Measurements from ENCODE around the gene HRH1. TPM values are rescaled to one million over a fixed set of nuclear protein-coding genes. Genes with fewer than 3 reads are reported as not detected.

The HRH1 gene
- total and polyA plus RNA-seq, 2 experiments from 2014 or later = not detected

DNA sequence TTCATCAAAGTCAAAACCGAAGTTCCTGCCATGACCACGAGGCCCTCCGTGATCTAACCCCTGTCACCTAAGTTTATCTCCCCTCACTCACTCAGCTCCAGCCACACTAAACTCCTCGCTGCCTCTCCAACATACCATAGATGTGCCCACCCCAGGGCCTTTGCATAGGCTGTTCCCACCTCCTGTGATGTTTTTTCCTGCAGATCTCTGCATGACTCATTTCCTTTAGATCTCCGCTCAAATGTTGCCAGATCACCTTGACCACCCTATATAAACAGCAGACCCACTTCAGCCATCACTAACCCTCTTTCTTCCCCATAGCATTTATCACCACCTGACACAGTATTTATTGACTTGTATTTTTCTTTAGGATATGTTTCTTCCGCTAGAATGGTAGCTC lies 58.5 kb downstream of the HRH1 start (continued):
- TF ChIP-seq, protein P1, sequence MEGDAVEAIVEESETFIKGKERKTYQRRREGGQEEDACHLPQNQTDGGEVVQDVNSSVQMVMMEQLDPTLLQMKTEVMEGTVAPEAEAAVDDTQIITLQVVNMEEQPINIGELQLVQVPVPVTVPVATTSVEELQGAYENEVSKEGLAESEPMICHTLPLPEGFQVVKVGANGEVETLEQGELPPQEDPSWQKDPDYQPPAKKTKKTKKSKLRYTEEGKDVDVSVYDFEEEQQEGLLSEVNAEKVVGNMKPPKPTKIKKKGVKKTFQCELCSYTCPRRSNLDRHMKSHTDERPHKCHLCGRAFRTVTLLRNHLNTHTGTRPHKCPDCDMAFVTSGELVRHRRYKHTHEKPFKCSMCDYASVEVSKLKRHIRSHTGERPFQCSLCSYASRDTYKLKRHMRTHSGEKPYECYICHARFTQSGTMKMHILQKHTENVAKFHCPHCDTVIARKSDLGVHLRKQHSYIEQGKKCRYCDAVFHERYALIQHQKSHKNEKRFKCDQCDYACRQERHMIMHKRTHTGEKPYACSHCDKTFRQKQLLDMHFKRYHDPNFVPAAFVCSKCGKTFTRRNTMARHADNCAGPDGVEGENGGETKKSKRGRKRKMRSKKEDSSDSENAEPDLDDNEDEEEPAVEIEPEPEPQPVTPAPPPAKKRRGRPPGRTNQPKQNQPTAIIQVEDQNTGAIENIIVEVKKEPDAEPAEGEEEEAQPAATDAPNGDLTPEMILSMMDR (conservative IDR thresholded peaks at IDR 0.05; ENCODE audit: low read depth in 2 of 2) = no peak
- TF ChIP-seq EZH2 (IDR thresholded peaks at IDR 0.05; ENCODE audit: low read depth, unreplicated experiment) = no peak
- no peak for TF ChIP-seq NANOG (IDR thresholded peaks at IDR 0.05; ENCODE audit: borderline replicate concordance)
- TF ChIP-seq POLR2AphosphoS5 (IDR thresholded peaks at IDR 0.05; ENCODE audit: low read depth) = no peak
- TF ChIP-seq ZNF331 (CRISPR knock-in tag; IDR thresholded peaks at IDR 0.05; ENCODE audit: low read depth) = no peak
- TF ChIP-seq, protein P2, sequence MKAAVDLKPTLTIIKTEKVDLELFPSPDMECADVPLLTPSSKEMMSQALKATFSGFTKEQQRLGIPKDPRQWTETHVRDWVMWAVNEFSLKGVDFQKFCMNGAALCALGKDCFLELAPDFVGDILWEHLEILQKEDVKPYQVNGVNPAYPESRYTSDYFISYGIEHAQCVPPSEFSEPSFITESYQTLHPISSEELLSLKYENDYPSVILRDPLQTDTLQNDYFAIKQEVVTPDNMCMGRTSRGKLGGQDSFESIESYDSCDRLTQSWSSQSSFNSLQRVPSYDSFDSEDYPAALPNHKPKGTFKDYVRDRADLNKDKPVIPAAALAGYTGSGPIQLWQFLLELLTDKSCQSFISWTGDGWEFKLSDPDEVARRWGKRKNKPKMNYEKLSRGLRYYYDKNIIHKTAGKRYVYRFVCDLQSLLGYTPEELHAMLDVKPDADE (IDR thresholded peaks at IDR 0.05) = no peak

DNA sequence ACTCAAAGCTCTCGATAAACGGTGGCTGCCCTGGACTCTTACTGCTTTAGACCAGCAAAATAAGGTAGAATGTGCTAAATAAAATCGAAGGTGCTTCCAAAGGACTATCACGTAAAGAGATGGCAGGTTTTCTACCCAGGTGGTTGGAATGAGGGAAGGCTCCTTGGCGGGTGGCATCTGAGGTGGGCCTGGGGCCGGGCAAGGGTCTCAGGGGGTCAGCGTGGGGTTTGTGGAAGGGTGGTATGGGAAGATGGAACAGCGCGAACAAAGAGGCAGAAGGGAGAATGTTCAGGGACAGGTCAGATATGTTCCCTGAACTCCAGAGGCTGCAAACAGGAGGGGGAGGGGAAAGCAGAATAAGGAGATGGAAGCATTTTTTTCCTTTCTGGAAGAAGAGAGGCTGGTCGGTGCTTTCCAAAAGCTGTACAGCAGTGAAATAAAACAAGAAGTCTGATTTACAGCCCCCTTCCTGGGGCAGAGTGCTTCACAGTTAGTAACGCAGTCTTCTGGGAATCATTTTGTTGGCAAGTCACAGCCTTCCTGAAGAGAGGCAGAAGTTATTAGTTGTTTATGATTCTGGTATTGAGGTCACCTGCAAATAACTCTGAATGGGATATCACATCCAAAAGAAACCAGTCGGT lies 59.6 kb downstream of the HRH1 start:
- Histone ChIP-seq H3K27ac (ENCODE audit: low read depth) (no peak overlapping the region), H2AFZ (no peak overlapping the region), H3F3A (replicated peaks; ENCODE audit: low read depth) (no peaks in the 10 kb centered on the region), H3K4me2 (no peak overlapping the region), H4K20me1 (replicated peaks; ENCODE audit: insufficient read depth) (no peaks in the 10 kb centered on the region), H3K79me2 (replicated peaks; ENCODE audit: insufficient read depth) (no peaks in the 10 kb centered on the region), H3K36me3 (ENCODE audit: insufficient read depth) (no peaks in the 10 kb centered on the region), H3K27me3 (ENCODE audit: insufficient read depth) (no peaks in the 10 kb centered on the region), H3K9me2 (ENCODE audit: insufficient read depth) (no peaks in the 10 kb centered on the region), H3K4me3 (no peak overlapping the region), H3K4me1 (ENCODE audit: insufficient read depth) (no peaks in the 10 kb centered on the region)
- ATAC-seq = no peak
- Mint-ChIP-seq H3K36me3 (ENCODE audit: low read depth) (no peaks in the 10 kb centered on the region), H3K27me3 (ENCODE audit: insufficient read depth, low read depth, poor library complexity) (peaks cover 4% of the 10 kb centered on the region), H3K9me3 (no peaks in the 10 kb centered on the region), H3K27ac (no peak overlapping the region), H3K4me3 (no peak overlapping the region), H3K4me1 (peaks cover 8% of the 10 kb centered on the region)
- DNase-seq (ENCODE audit: low spot score) = no peak
- TF ChIP-seq EZH2phosphoT487 (IDR thresholded peaks at IDR 0.05; ENCODE audit: unreplicated experiment) (no peak), CREB1 (CRISPR knock-in tag; IDR thresholded peaks at IDR 0.05; ENCODE audit: low read depth) (no peak), ZNF114 (CRISPR knock-in tag; IDR thresholded peaks at IDR 0.05) (no peak), JUNB (IDR thresholded peaks at IDR 0.05; ENCODE audit: unreplicated experiment) (no peak), POLR2AphosphoS5 (IDR thresholded peaks at IDR 0.05; ENCODE audit: low read depth) (no peak), STAT1 (IDR thresholded peaks at IDR 0.05; ENCODE audit: unreplicated experiment) (no peak)
- TF ChIP-seq, protein P3, sequence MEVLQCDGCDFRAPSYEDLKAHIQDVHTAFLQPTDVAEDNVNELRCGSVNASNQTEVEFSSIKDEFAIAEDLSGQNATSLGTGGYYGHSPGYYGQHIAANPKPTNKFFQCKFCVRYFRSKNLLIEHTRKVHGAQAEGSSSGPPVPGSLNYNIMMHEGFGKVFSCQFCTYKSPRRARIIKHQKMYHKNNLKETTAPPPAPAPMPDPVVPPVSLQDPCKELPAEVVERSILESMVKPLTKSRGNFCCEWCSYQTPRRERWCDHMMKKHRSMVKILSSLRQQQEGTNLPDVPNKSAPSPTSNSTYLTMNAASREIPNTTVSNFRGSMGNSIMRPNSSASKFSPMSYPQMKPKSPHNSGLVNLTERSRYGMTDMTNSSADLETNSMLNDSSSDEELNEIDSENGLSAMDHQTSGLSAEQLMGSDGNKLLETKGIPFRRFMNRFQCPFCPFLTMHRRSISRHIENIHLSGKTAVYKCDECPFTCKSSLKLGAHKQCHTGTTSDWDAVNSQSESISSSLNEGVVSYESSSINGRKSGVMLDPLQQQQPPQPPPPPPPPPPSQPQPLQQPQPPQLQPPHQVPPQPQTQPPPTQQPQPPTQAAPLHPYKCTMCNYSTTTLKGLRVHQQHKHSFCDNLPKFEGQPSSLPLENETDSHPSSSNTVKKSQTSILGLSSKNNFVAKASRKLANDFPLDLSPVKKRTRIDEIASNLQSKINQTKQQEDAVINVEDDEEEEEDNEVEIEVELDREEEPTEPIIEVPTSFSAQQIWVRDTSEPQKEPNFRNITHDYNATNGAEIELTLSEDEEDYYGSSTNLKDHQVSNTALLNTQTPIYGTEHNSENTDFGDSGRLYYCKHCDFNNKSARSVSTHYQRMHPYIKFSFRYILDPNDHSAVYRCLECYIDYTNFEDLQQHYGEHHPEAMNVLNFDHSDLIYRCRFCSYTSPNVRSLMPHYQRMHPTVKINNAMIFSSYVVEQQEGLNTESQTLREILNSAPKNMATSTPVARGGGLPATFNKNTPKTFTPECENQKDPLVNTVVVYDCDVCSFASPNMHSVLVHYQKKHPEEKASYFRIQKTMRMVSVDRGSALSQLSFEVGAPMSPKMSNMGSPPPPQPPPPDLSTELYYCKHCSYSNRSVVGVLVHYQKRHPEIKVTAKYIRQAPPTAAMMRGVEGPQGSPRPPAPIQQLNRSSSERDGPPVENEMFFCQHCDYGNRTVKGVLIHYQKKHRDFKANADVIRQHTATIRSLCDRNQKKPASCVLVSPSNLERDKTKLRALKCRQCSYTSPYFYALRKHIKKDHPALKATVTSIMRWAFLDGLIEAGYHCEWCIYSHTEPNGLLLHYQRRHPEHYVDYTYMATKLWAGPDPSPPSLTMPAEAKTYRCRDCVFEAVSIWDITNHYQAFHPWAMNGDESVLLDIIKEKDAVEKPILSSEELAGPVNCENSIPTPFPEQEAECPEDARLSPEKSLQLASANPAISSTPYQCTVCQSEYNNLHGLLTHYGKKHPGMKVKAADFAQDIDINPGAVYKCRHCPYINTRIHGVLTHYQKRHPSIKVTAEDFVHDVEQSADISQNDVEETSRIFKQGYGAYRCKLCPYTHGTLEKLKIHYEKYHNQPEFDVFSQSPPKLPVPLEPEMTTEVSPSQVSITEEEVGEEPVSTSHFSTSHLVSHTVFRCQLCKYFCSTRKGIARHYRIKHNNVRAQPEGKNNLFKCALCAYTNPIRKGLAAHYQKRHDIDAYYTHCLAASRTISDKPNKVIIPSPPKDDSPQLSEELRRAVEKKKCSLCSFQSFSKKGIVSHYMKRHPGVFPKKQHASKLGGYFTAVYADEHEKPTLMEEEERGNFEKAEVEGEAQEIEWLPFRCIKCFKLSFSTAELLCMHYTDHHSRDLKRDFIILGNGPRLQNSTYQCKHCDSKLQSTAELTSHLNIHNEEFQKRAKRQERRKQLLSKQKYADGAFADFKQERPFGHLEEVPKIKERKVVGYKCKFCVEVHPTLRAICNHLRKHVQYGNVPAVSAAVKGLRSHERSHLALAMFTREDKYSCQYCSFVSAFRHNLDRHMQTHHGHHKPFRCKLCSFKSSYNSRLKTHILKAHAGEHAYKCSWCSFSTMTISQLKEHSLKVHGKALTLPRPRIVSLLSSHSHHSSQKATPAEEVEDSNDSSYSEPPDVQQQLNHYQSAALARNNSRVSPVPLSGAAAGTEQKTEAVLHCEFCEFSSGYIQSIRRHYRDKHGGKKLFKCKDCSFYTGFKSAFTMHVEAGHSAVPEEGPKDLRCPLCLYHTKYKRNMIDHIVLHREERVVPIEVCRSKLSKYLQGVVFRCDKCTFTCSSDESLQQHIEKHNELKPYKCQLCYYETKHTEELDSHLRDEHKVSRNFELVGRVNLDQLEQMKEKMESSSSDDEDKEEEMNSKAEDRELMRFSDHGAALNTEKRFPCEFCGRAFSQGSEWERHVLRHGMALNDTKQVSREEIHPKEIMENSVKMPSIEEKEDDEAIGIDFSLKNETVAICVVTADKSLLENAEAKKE (CRISPR knock-in tag; IDR thresholded peaks at IDR 0.05) = no peak
